ENCODE measurements around the gene RBM15B. TPM values are rescaled to one million over a fixed set of nuclear protein-coding genes. Genes with fewer than 3 reads are reported as not detected.

Gene RBM15B
- total and polyA plus RNA-seq, 7 donors = 9.6 to 29.5 (median 19.5) TPM

- no peak overlapping the region for H3K27ac ChIP-seq
- H3K4me3 ChIP-seq = no peak overlapping the region
- H3K36me3 ChIP-seq = no peaks in the 10 kb centered on the region
- no peak for DNase-seq
- 72 to 90% methylated on average over 8 of the region's 8 CpGs for WGBS, 2 donors
- intact Hi-C loops (cut with DNase I) = loop anchor here (10.0 kb wide), 2 partner anchors 705 to 1055 kb away; partner anchors contain the start of genes DOCK3, HYAL2 and TUSC2
- H3K4me1 ChIP-seq = peaks cover 0 to 11% (median 10%) of the 10 kb centered on the region in 4 donors
- no peaks in the 10 kb centered on the region for H3K27me3 ChIP-seq
- H3K9me3 ChIP-seq = no peaks in the 10 kb centered on the region
- TF ChIP-seq CTCF (IDR thresholded peaks at IDR 0.05) (no peak), POLR2A (IDR thresholded peaks at IDR 0.05) (no peak), EP300 (IDR thresholded peaks at IDR 0.05) (no peak), POLR2AphosphoS5 (IDR thresholded peaks at IDR 0.05) (no peak)
These were observed 11.2 kb upstream of the RBM15B start for GRCh38 chr3:51379746-51380455.

- H3K36me3 ChIP-seq = no peaks in the 10 kb centered on the region
- no peak overlapping the region for H3K27ac ChIP-seq
- intact Hi-C loops (cut with DNase I) = loop anchor here (10.0 kb wide), 2 partner anchors 706 to 1056 kb away; partner anchors contain the start of genes DOCK3, HYAL2 and TUSC2
- TF ChIP-seq POLR2A (IDR thresholded peaks at IDR 0.05) (no peak), EP300 (IDR thresholded peaks at IDR 0.05) (no peak), CTCF (IDR thresholded peaks at IDR 0.05) (no peak), POLR2AphosphoS5 (IDR thresholded peaks at IDR 0.05) (no peak)
- no peak for DNase-seq
- H3K4me1 ChIP-seq = peaks cover 0 to 14% (median 13%) of the 10 kb centered on the region in 4 donors
- WGBS, 2 donors = 88 to 89% methylated on average over 15 of the region's 15 CpGs
- H3K4me3 ChIP-seq = no peak overlapping the region
- no peaks in the 10 kb centered on the region for H3K9me3 ChIP-seq
- no peaks in the 10 kb centered on the region for H3K27me3 ChIP-seq
These were observed 10.3 kb upstream of the RBM15B start for GRCh38 chr3:51380601-51381332.

GRCh38 chr3:51381333-51381705 is 9.8 kb upstream of the RBM15B start:
- WGBS, 2 donors = 94 to 95% methylated on average over 18 of the region's 18 CpGs

More at GRCh38 chr3:51381333-51381705, 9.8 kb upstream of the RBM15B start:
- H3K27ac ChIP-seq = no peak overlapping the region
- no peak overlapping the region for H3K4me3 ChIP-seq
- TF ChIP-seq POLR2A (IDR thresholded peaks at IDR 0.05) (no peak), EP300 (IDR thresholded peaks at IDR 0.05) (no peak), POLR2AphosphoS5 (IDR thresholded peaks at IDR 0.05) (no peak), CTCF (IDR thresholded peaks at IDR 0.05) (no peak)
- H3K9me3 ChIP-seq = no peaks in the 10 kb centered on the region
- no peaks in the 10 kb centered on the region for H3K36me3 ChIP-seq
- no peaks in the 10 kb centered on the region for H3K27me3 ChIP-seq
- peaks cover 0 to 20% (median 18%) of the 10 kb centered on the region in 4 donors for H3K4me1 ChIP-seq
- no peak for DNase-seq
- intact Hi-C loops (cut with DNase I) = loop anchor here (10.0 kb wide), 2 partner anchors 707 to 1057 kb away; partner anchors contain the start of genes DOCK3, HYAL2 and TUSC2
